NOMO-1 treated with dmso at 0.1 percent for 144 hours (cell line): ENCODE measurements around the gene SLCO3A1.

Experiments used
- DNase-seq: peaks from one replicate; lab custom pipeline; 2025; ENCODE audit not compliant: unreplicated experiment; lab: John Stamatoyannopoulos, UW

SLCO3A1 gene

DNA sequence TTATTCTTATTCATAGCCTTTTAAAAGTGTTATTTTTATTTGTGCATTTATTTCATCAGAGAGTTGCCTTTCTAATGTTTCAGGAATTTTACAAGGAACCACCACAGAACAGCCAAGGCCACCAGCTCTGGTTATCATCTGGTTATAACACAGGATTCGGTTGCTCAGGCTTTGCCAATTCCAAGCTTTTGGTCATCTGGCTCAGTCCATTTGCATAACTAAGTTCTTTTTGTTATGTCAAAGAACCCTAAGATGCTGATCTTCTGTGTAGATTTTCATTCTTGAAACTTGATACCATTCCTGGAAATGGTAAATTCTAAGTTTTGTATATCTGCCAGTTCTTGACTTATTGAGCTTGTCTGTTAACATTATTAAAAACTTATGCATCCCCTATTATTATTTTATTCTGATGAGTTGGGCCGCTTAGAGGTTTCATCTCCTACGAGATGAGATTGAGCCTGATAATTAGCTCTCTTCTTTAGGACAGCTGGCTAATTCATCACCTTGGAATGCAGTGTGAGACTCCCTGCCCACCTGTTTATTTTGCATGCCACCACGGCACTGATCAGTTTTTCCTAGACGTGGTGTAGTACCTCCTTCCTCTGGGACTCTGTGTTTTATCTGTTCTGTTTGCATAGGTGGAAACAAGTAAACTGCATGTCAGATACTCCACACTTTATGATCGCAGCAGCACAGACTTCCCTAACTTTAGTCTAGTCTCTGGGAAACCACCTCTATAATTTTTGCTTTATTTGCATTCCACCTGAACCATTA lies 264.8 kb downstream of the SLCO3A1 start:
- no peak for DNase-seq

DNA sequence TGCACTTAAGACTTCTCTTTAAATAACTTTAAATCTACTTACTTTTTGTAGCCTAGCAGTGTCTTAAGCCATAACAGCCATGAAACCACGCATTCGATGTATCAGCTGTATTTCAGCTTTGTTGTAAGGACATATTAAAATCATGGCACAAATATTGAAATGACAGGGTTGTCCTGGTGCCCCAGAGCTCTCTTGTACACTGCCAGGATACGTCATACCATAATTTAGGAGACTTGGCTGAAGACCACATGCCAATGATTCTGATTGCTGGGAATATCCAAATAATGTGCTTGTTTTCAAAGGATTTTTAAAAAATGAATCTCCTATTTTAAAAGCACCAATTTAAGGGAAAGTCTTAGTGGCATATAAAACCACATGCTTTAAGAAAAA lies 265.4 kb downstream of the SLCO3A1 start:
- no peak for DNase-seq

DNA sequence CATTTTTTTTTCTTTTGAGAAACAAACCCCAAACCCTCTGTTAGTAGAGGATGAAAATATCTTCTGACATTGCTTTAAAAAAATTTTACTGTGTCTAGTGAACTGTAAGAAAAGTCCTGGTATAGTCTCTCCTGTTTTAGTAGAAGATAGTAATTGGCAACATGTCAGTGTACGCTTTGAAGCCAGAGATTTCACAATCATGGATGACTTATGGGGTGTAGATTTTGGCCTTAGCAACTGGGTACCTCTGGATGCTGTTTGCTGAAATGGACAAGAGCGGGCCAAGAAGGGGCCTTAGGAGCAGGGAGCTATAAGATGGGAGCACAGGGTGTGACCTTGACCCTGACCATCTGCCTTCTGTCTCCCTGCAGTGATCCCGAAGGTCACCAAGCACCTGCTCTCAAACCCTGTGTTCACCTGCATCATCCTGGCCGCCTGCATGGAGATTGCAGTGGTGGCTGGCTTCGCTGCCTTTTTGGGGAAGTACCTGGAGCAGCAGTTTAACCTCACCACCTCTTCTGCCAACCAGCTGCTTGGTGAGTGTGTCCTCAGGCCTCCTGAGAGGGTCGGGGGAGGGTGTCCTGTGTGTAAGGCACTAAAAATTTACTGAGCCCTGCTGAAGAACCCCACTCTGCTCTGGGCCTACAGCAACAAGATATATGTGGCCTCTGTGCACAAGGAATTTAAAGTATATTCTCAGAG lies 266.7 kb downstream of the SLCO3A1 start:
- no peak for DNase-seq

DNA sequence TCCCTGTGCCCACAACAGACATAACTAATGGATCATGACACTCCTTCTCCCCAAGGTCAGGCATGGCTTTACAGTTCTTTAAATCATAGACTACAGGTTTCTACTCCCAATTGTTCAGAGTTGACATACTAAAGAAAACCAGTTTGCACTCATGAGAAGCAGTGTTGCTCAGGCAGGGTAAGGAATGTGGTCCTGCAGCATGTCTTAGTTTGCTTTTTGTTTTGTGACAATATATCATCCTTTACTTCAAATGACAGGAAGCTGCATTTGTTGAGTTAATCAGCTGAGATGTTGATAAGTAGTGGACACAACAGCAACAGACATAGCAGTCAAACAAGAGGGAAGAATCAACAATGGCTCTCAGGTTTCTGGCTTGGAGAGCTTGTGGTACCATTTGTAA lies 267.5 kb downstream of the SLCO3A1 start:
- DNase-seq, result no peak

DNA sequence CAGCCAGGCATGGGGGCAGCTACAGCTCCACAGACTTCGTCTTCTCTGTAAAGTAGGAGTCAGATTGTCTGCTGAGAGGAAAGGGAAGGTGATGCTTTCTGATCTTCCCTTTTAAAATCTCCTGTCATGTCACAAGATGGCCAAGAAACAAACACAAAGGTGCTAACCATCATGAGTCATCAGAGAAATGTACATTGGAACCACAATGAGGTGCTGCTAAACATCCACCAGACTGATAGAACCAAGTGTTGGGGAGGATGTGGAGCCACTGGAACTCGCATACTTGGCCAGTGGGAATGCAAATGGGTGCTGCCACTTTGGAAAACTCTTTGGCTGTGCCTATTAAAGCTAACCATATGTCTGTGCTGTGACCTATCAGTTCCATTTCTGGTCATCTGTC lies 268.8 kb downstream of the SLCO3A1 start:
- DNase-seq, result no peak

DNA sequence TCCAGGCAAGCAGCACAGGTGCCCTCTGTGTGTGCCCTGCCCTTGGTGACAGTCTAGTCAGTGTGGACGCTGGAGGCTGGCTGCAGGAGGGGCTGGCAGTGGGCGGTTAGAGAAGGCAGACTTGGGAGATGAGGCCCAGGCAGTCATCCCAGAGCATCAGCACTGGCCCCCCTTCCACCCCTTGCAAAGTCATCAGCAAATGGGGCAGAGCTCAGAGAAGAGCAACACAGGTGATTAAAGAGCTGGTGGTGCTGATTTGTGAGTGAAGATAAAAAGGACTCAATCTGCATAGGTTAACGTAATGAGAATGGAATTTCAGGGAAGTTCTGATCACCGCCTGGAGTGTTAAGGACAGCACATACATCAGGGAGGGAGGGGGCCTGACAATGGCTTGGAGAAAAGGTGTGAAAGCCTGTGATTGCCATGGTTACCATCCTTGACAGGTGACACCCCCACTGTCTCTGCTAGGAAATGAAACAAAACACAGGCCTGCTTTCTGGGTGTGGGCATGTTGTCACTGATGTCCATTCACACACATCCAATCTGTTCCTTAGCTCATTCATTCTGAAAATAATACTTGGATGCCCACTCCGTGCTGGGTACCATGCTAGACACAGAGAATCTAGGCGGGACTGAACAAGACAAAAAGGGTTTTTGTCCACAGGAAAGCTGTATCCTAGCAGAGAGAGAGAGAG lies 270.6 kb downstream of the SLCO3A1 start:
- no peak for DNase-seq

DNA sequence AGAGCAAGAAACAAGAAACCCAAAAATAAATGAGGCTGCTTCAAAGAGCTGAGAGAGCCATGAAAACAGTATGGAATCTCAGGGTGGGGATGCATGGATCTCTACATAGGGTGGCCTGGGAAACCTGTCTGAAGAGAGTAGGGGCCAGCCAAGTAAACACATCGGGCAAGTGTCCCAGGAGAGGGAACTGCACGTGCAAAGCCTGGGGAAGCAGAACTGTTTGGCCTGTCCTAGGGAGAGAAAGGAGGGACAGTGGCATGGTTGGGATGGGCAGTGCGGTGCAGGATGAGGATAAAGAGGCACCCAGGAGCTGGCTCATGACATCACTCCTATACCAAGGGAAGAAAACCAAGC lies 271.1 kb downstream of the SLCO3A1 start:
- DNase-seq, result no peak

DNA sequence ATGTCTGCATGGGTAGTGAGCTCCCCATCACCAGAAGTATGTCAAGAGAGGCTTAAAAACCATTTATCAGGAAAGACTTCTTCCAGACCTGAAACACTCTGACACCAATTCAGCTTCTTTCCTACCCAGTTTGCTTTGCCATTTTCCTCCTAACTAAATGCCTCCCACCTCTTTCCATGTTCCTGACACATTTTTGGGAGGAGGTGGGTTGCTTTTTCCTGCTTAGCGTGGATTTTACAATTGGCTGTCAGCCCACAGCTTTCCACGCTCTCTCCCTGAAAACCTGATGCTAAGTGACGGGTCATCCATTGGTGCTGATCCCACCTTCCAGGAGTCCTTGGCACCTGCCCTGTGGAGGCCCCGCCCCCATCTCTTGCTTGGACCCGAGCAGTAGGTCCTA lies 275.3 kb downstream of the SLCO3A1 start:
- DNase-seq, result no peak

DNA sequence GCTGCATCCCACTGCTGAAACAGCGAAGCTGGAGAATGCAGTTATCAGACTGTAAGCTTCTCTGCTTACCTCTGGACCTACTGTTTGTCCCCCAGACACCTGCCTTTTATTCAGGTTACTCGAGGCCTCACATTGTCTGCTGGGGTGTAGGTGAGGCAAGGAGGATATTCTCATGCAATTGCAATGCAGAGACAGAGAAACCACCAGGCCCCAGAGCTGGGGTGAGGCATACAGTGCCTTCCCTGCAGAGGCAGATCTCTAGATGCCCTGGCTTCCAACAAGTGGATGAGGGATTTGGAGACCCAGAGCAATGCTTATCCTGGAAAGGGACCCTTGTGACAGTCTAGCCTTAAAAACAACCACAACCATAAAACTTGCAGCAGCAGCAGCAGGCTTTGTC lies 276.7 kb downstream of the SLCO3A1 start:
- no peak for DNase-seq

DNA sequence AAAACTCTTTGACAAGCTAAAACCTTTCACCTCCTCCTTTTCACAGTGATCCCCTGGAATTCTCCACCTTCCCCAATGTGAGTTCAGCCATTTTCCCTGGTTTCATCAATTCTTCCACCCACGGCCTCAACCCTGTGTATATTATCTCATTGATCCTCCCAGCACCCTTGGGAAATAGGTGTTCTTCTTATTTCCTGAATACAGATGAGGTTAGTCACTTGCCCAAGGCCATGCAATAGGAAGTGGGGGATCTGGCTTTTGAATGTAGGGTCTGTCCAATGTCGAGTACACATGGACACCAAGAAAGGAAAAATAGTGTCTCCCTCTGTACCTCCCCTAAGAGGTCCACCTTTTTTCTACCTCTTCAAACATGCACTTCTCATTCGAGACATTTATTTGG lies 277.4 kb downstream of the SLCO3A1 start:
- DNase-seq, result no peak

DNA sequence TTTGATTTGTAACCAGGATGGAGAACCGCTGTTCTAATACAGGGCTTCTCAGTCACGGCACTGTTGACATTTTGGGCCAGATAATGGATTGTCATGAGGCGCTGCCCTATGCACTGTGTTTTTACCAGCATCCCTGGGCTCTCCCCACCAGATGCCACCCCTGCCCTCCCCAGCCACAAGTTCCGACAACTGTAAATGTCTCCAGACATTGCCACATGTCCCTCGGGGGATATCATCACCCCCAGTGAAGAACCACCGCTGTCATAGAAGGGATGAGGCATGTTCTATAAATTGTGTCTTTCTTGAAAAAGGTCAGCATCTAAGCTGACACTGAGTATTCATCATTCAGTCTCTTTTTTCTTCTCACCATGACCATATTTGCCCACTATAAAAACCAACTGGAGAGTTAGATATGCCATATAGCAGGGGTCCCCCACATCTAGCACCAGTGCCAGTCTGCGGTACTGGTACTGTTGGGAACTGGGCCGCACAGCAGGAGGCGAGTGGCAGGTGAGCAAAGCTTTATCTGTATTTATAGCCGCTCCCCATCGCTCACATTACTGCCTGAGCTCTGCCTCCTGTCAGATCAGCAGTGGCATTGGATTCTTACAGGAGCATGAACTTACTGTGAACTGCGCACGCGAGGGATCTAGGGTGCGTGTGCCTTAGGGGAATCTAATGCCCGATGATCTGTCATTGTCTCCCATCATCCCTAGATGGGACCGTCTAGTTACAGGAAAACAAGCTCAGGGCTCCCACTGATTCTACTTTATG lies 279.7 kb downstream of the SLCO3A1 start:
- DNase-seq, result no peak

DNA sequence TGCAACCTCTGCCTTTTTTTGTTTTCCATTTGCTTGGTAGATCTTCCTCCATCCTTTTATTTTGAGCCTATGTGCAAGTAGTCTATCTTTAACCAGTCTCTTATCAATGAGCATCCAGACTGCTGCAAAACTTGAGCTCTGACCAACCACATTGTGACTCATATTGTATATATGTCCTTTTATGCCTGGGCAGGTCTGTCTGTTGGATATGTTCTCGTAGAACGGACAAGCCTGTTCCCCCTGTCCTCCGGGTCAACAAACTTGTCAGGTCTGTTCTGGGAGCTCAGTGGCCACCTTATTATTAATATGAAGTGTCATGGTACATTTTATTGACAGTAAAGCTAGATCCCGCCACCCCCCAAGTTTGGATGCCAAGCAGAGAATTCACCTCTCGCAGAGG lies 287.3 kb downstream of the SLCO3A1 start:
- no peak for DNase-seq

DNA sequence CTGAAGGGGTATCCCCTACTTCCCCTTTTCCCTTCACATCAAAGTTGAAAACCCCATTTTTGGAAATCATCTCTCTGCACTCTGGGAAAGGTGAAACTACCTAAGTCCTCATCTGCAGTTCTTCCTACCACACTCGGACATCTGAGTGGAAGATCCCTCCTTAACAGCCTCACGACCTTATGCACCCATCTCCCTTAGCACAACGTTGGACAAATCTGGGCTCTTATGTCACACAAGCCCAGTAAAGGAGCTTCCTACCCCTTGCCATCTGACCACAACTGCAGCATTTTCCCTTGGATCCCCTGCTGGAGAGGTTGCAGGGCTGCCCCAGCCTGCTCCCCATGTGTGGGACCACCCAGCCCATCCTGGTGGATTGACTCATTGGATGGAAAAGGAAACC lies 288.1 kb downstream of the SLCO3A1 start:
- DNase-seq, result no peak

DNA sequence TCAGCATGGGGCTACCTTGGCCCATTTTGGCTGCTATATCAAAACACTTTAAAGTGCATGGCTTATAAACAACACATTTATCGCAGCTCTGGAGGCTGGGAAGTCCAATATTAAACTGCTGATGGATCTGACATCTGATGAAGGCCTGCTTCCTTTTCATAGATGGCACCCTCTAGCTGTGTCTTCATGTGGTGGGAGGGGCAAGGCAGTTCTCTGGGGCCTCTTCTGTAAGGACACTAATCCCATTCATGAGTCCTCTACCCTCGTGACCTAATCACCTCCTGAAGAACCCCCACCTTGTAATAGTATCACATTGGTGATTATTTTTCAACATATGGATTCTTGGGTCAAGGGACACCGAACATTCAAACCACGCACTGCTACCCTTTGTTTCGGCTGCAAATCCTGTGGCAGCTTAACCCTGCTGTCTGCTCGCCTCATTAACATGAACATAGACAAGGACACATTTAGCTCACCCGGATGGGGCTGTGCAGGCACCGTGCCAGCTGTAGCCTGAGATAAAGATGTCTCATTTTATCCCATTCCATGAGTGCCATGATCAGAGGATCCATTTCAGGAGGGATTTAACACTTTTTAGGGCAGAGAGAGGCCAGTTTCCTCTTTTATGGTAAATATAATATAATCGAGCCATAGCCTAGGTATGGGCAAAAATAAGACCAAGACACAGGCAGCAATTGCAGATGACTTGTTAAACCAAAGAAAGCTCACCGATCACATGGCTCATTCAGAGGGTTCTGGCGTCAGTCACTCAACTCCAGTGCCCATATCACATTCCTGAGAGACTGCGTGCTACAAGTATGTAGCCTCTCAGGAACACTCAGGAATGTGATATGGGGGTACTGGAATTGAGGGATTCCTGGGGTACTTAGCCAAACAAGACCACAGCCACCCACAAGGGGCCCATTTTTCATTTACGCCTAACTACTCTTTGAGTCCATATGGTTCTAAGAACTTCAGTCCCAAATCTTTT lies 289.0 kb downstream of the SLCO3A1 start:
- no peak for DNase-seq

DNA sequence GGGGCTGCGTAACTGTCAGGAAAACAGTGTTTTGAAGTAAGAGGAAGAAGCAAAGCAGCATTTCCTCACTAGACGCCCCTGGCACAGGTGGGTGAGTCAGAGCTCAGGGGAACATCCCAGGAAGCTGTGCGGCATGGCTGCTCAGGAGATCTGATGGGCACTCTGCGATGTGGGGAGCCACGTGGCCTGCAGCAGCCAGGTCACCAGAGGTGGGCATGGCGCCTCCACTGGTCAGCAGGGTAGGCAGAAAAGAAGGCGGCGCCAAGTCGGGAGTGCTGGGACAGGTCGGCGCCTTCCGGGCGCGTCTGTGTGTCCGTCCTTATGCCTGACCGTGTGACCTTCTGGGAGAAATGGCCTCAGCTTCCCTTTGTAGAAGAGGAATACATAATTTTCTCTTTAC lies 290.3 kb downstream of the SLCO3A1 start:
- no peak for DNase-seq

DNA sequence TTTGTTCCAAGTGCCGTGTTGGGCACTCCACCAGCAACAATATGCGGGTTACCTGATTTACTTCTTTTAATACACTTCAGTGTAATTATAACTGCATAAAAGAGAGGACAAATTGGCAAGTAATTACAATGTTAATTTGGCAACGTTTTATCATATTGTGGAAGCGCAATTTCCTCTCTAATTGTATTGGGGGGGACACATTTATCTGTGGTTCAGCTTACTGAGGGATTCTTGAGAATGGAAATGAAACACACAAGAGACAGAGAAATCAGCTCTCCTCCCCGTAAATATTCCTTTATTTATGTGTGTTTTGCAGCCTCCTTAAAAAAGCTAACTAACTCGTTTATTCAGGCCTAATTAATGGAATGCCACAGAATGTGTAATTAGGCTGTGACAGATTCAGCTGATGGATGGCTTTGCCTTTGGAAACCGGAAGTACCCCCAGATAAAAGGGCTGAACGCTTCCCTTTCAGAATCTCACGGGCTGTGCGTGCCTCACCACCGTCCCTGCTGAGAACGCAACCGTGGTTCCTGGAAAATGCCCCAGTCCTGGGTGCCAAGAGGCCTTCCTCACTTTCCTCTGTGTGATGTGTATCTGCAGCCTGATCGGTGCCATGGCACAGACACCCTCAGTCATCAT lies 293.1 kb downstream of the SLCO3A1 start:
- DNase-seq, result no peak

DNA sequence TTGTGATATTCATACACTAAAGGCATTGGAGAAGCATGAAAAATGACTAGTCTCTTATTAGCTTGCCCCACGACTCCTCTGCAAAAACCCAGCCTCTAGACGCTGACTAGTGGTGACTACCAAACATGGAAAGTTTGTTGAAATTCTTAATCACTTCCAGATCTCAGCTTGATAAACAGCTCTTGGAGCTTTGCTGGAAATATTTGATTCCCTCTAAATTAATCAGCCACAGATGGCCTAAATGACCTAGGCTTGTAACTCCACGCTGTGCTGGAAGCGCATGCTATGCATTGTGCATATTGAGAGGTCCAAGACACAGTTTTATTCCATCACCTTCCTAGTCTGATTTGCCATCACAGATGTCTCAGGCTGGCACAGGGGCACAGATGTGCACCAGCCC lies 295.5 kb downstream of the SLCO3A1 start:
- DNase-seq, result no peak

DNA sequence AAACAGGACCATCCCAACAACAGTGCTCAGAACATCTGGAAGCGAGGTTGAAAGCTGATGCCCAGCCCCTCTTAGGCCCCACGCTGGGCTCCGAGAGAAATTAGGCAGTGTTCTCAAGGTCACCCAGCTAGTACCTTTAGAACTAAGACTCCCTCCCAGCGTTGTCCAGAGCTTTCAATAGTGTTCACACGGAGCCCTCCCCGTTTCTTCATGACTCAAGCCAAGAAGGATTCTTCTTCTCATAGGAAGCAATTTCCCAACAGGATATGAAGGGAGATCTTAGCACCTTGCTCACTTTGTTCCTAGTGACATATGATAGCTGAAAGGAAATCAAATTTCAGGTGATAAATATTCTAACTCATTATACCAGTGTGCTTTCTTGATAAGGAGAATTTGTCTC lies 296.0 kb downstream of the SLCO3A1 start:
- DNase-seq, result no peak

DNA sequence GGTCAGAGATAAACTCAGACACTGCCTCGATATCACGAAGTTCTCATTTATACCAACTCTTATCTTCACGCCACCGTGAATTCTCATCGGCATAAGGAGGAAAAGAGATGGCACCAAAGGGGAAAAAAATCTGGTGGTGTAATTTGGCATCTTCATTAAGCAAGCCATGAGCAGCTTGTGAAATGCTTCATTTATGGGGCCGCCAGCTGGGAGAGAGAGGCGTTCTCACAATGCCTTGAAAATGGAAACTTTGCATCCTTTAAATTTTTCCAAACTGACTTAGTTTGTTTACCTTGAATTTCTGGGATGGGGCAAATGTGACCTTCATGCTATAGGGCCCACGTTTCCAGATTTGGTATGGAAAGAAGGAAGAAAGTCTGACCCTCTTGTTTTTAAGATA lies 297.7 kb downstream of the SLCO3A1 start:
- no peak for DNase-seq

DNA sequence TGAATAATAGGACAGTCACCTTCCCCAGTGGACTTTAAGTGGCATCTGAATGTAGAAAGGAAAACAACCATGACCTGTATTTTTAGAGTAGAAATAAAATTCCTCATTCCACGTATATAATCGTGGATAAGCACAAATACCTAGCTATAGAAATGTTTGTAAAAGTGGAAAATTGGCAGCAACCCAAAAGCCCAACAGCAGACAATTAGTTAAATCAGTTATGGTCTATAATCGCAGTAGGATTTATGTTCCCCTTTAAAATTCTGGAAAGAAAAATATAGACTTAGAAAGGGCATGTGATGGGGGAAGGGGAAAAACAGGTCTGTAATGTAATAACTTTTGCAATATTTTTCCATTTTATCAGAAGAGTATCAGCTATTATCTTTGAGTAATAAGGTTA lies 298.2 kb downstream of the SLCO3A1 start:
- DNase-seq, result no peak
